ENCODE measurements around the gene TRNP1.
"Not testable (repeated sequence)": the region's sequence is repeated elsewhere in the genome, so short reads cannot be mapped to it uniquely, and the experiment has no call there.

The TRNP1 gene

DNA sequence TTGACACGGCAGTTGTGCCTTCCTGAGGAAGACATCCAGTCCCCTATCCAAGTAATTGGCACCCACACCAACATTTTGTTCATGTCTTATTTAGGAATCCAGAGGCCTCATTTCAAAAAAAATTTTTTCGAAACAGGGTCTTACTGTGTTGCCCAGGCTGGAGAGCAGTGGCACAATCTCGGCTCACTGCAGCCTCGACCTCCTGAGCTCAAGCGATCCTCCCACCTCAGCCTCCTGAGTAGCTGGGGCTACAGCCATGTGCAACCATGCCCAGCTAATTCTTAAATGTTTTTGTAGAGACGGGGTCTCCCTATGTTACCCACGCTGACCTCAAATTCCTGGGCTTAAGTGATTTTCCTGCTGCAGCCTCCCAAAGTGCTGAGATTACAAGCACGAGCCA, 9.2 kb upstream of the TRNP1 start:
- Mint-ChIP-seq H3K4me1 (ENCODE audit: low read depth) (peaks cover 2% of the 10 kb centered on the region), H3K4me3 (no peak overlapping the region), H3K9me3 (no peaks in the 10 kb centered on the region), H3K36me3 (ENCODE audit: low read depth) (no peaks in the 10 kb centered on the region), H3K27me3 (peaks cover 46% of the 10 kb centered on the region), H3K27ac (no peak overlapping the region)
- intact Hi-C loops (cut with micrococcal nuclease), result no loop called here

DNA sequence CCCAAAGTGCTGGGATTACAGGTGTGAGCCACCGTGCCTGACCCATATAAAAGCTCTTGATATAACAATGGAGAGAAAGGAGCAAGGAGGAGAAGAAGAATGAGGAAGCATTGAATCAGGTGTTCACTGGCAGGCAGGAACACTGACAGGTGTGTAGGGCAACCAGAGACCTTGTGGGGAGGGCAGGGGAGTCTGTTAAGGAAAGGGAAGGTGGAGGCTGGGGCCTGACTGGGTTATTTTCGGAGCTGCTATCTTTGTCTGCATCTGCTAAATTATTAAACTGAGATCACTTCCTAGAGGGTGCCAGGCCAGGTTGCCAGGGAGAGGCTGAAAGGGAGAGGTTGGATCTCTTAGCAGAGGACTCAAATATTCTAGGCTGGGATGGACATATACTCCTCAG, 6.8 kb upstream of the TRNP1 start:
- H3K27me3 Mint-ChIP-seq, result peaks cover 59% of the 10 kb centered on the region
- H3K27ac Mint-ChIP-seq, result no peak overlapping the region
- H3K4me3 Mint-ChIP-seq, result no peak overlapping the region
- H3K4me1 Mint-ChIP-seq (ENCODE audit: low read depth), result peaks cover 18% of the 10 kb centered on the region
- no peaks in the 10 kb centered on the region for H3K9me3 Mint-ChIP-seq
- no peaks in the 10 kb centered on the region for H3K36me3 Mint-ChIP-seq (ENCODE audit: low read depth)
- intact Hi-C loops (cut with micrococcal nuclease), result no loop called here

DNA sequence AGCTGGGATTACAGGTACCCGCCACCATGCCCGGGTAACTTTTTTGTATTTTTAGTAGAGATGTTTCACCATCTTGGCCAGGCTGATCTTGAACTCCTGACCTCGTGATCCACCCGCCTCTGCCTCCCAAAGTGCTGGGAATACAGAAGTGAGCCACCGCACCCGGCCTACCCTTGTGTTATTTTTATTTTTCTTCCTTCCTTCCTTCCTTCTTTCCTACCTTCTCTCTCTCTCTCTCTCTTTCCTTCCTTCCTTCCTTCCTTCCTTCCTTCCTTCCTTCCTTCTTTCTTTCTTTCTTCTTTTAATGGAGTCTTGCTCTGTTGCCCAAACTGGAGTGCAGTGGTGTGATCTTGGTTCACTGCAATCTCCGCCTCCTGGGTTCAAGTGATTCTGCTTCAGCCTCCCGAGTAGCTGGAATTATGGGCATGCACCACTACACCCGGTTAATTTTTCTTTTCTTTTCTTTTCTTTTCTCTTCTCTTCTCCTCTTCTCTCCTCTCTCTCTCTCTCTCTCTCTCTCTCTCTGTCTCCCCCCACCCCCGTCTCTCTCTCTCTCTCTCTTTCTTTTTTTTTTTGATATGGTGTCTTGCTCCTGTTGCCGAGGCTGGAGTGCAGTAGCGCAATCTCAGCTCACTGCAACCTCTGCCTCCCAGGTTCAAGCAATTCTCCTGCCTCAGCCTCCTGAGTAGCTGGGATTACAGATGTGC, 3.9 kb upstream of the TRNP1 start:
- peaks cover 61% of the 10 kb centered on the region for H3K27me3 Mint-ChIP-seq
- H3K4me3 Mint-ChIP-seq; H3K36me3 Mint-ChIP-seq (ENCODE audit: low read depth); intact Hi-C loops (cut with micrococcal nuclease); H3K27ac Mint-ChIP-seq; H3K9me3 Mint-ChIP-seq: not testable (repeated sequence)
- H3K4me1 Mint-ChIP-seq (ENCODE audit: low read depth), result peaks cover 30% of the 10 kb centered on the region

DNA sequence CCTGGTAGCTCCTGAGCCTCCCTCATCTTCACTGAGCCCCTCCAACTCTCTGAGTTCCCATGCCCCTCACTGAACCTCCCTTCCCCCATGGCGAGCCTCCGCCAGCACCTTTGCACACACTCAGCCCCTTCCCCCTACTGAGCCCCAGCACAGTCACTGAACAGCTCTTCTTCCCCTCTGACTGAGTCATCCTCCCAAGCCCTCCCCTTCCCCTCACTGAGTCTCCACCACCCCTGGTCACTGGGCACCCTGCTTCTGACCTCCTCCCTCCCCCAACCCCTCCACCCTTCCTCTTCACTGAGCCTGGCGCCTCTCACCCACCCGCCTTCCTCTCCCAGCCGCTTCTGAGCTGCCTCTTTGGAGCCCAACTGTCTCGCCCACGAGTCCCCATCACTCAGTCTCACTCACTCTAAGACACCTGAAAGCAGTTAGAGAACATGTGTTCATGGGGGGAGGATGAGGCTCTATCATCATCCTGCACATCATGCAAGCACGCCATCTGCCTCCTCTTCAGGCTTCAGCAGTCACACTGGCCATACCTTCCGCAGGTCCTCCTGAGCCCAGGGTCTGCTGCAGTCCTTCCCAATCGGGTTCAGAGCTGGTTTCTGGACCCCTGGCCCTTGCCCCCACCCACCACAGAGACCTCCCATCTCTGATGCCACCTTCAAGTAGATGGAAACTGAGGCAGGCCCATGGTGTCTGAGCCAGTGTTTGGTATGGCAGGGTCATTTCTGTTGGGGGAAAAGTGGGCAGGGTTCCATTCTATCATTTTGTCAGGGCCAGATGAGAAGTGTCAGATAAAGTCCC, 2.0 kb upstream of the TRNP1 start:
- Mint-ChIP-seq H3K9me3 (no peaks in the 10 kb centered on the region), H3K27ac (no peak overlapping the region)

DNA sequence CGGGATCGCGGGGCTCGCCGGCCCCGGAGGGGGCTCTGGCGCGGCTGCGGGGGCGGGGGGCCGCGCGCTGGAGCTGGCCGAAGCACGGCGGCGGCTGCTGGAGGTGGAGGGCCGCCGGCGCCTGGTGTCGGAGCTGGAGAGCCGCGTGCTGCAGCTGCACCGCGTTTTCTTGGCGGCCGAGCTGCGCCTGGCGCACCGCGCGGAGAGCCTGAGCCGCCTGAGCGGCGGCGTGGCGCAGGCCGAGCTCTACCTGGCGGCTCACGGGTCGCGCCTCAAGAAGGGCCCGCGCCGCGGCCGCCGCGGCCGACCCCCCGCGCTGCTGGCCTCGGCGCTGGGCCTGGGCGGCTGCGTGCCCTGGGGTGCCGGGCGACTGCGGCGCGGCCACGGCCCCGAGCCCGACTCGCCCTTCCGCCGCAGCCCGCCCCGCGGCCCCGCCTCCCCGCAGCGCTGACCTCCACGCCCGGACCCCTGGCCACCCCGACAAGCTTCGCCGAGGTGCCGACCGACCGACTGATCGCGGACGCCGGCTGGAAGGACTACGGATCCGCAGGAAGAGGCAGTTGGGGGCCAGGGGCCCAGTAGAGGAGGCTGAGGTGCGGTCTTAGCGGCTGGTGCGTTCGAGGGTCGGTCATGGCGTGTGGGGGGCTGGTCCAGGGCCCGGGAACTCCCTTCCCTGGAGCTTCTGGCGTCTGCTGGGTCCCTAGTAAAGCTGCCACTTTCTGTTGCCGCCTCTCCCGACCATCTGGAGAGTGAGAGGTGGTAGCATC, 711 bp downstream of the TRNP1 start:
- intact Hi-C loops (cut with micrococcal nuclease), result no loop called here
- Mint-ChIP-seq H3K27ac (no peak overlapping the region), H3K36me3 (ENCODE audit: low read depth) (no peaks in the 10 kb centered on the region), H3K4me3 (peak overlapping the region; percentile 62), H3K9me3 (no peaks in the 10 kb centered on the region), H3K27me3 (peaks cover 66% of the 10 kb centered on the region), H3K4me1 (ENCODE audit: low read depth) (peaks cover 38% of the 10 kb centered on the region)

More for the DNA sequence above, 2.0 kb upstream of the TRNP1 start:
- peaks cover 30% of the 10 kb centered on the region for H3K4me1 Mint-ChIP-seq (ENCODE audit: low read depth)
- intact Hi-C loops (cut with micrococcal nuclease), result no loop called here
- H3K27me3 Mint-ChIP-seq, result peaks cover 72% of the 10 kb centered on the region
- H3K4me3 Mint-ChIP-seq, result no peak overlapping the region
- H3K36me3 Mint-ChIP-seq (ENCODE audit: low read depth), result no peaks in the 10 kb centered on the region

DNA sequence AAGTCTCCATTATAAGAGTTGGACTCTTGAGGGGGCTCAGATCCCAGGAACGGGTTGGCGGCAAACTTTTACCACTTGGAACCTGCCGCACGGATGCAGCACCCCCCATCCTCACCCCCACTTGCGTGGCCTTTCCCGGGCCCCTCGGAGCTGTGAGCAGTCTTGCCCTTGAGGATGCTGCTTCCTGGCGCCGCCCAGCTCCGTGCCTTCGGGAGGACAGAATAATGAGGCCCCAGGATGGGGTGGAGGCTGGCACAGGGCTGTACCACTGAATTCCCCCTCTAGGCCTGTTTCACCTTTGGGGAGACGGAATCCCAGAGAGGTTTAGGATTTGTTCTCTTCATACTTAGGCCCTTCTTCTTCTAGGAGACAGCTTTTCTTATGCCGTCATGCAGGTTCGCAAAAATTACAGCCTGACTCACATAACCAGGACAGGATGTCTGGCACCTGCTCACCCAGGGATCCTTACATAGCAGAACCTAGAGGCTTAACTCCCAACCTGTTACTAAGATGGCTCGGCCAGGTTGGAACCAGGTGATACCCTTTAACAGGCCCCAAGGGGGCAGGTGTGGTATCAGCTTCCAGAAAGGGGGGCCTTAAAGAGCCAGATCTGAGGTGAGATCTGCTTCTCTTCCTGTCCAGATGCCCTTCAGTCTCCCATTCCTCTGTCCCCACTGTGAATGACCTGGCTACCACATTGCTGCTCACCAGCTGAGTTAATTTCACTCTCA, 1.5 kb downstream of the TRNP1 start:
- intact Hi-C loops (cut with micrococcal nuclease), result loop anchor here (5.0 kb wide), 1 partner anchor 47 kb away; no protein-coding TSS in a partner anchor
- Mint-ChIP-seq H3K27ac (no peak overlapping the region), H3K4me1 (ENCODE audit: low read depth) (peaks cover 30% of the 10 kb centered on the region), H3K36me3 (ENCODE audit: low read depth) (no peaks in the 10 kb centered on the region), H3K27me3 (peaks cover 60% of the 10 kb centered on the region), H3K4me3 (peak overlapping the region; percentile 62), H3K9me3 (no peaks in the 10 kb centered on the region)

DNA sequence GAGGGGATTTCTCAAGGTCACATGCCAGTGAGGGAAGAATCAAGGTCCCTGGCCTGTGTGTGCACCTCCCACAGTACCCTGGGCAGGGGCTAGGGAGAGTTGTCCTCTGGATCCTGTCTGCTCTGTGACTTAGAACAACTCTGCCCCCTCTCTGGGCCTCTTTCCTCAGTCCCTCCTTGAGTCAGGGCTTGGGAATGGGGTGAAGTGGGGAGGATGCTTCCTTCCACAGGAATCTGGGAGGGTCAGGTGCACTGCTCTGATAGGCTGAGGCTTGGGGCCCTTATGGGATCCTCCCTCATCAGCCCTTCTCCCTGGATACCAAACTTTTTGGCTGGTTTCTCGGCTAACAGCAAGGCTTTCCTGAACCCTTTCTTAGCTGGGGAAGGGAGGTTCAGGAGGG, 2.5 kb downstream of the TRNP1 start:
- Mint-ChIP-seq H3K27me3 (peaks cover 54% of the 10 kb centered on the region), H3K4me3 (no peak overlapping the region), H3K27ac (no peak overlapping the region), H3K36me3 (ENCODE audit: low read depth) (no peaks in the 10 kb centered on the region), H3K9me3 (no peaks in the 10 kb centered on the region), H3K4me1 (ENCODE audit: low read depth) (peaks cover 37% of the 10 kb centered on the region)
- intact Hi-C loops (cut with micrococcal nuclease), result loop anchor here (2.0 to 5.0 kb wide), 2 partner anchors 46 to 101 kb away; no protein-coding TSS in a partner anchor

DNA sequence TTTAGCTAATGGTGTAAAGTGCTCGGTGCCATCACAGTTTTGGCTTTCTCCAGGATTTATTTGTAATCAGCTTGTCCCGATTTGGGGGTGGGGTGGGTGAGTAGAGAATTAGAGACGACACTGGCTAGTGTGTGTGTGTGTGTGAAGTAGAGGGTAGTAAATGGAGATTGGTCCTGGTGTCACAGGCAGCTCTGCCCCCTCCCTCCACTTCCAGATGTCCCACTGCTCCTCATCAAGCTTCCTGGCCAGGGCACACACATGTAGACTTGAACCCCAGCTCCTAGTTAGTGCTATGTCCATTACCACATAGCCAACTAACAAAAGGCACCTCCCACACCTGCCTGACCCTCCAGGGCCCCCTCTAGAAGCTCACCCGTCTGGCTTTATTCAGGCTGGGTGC, 3.2 kb downstream of the TRNP1 start:
- H3K27me3 Mint-ChIP-seq, result peaks cover 47% of the 10 kb centered on the region
- H3K36me3 Mint-ChIP-seq (ENCODE audit: low read depth), result no peaks in the 10 kb centered on the region
- H3K4me1 Mint-ChIP-seq (ENCODE audit: low read depth), result peaks cover 37% of the 10 kb centered on the region
- intact Hi-C loops (cut with micrococcal nuclease), result loop anchor here (2.0 to 5.0 kb wide), 2 partner anchors 46 to 100 kb away; no protein-coding TSS in a partner anchor
- H3K9me3 Mint-ChIP-seq, result no peaks in the 10 kb centered on the region
- H3K27ac Mint-ChIP-seq, result no peak overlapping the region
- no peak overlapping the region for H3K4me3 Mint-ChIP-seq

DNA sequence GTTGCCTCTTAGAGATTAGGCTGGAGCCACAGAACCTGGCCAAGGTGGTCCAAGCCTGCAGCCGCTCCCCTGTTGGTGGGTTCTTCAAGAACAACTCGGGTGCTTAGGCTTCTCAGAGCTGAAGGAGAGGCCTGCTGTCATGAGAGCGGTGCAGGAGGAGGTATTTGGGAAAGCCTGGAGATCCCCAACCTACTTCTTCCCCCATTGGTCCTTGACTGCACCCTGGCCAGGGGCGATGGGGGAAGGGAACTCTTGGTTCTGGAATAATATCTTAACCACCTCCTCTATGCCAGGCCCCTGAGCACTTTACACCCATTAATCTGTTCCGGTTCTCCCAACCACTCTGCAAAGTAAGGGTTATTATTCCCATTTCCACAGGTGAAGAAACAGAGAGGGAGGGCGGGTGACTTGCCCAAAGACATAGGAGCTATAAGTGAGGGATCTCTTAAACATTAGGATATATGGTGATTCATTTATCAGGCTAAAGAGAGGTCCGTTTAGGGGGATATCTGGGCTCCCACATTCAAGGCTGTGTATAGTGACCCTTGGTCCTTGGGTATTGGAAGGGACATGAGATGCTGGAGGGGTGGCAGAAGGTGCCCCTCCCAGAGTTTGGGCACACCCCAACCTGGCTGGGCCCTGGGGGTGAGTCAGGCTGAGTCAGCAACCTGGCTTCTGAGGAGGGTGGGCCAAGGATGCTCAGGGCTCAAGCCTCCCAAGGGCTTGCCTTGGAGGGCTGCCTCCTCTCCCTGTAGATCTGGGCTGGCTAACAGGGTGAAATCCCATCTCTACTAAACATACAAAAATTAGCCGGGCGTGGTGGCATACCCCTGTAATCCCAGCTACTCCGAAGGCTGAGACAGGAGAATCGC, 5.2 kb downstream of the TRNP1 start:
- Mint-ChIP-seq H3K27ac (peak overlapping the region; percentile 48), H3K36me3 (ENCODE audit: low read depth) (no peaks in the 10 kb centered on the region), H3K4me1 (ENCODE audit: low read depth) (peaks cover 40% of the 10 kb centered on the region), H3K4me3 (no peak overlapping the region), H3K27me3 (peaks cover 33% of the 10 kb centered on the region), H3K9me3 (no peaks in the 10 kb centered on the region)
- intact Hi-C loops (cut with micrococcal nuclease), result loop anchor here (5.0 kb wide), 1 partner anchor 44 kb away; no protein-coding TSS in a partner anchor

DNA sequence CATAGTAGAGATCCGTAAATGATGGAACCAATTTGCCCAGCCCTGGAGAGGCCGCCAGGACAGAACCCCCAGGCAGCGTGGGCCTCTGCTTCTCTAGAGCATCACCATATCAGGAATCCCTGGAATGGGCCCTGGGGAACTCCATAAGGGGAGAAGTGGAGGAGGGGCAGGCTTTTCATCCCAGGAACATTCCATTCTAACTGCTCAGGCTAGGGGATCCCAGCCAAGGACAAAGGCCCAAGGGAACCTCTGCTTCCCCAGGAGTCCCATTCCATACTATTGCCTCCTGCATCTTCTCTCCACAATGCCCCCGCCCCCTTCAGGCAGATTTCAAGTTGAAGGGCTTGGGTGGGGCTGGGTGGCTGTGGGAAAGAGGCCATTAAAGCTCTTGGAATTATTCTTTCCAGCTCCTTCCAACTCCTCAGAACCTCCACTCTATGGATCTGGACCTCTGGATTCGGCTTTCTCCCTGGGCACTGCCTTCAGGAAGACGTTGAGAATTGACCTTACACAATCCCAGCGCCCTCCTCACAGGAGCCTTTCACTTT, 6.0 kb downstream of the TRNP1 start:
- Mint-ChIP-seq H3K4me3 (no peak overlapping the region), H3K4me1 (ENCODE audit: low read depth) (peaks cover 40% of the 10 kb centered on the region), H3K27ac (no peak overlapping the region), H3K27me3 (peaks cover 30% of the 10 kb centered on the region), H3K36me3 (ENCODE audit: low read depth) (no peaks in the 10 kb centered on the region), H3K9me3 (no peaks in the 10 kb centered on the region)
- intact Hi-C loops (cut with micrococcal nuclease), result loop anchor here (5.0 kb wide), 1 partner anchor 43 kb away; no protein-coding TSS in a partner anchor

DNA sequence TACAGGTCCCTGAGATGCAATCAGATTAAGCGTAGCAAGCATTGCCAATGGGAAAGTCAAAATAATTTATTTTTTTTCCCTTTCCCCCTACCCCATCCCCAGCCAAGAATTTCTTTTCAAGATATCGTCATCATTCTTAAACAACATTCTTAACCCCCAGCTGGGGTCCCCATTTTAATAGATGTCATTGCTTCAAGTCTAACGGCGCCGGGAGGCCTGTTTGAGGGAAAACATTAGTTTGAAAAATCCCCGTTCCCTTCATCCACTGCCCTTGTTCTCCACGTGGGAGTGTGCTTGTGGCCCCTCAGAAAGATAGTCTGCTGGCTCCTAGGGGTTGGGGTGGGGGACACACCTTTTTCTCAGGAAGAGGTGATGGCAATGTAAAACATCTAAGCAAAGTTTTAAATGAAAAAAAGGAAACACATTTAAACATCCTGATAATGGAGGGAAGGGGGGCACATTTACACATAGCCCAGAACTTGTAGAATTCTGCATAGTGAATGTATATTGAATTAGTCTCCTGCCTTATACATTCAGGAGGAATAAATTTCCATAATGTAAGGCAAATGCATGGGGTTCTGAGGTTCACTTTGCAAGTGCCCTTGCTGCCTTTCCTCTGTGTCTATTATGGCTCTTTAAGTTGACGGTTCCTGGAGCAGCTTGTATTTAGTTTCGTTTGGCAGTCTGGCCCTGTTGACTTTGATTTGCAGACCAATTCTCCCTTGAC, 6.8 kb downstream of the TRNP1 start:
- Mint-ChIP-seq H3K27ac (peak overlapping the region; percentile 96), H3K27me3 (peaks cover 23% of the 10 kb centered on the region), H3K9me3 (no peaks in the 10 kb centered on the region), H3K4me3 (no peak overlapping the region), H3K36me3 (ENCODE audit: low read depth) (no peaks in the 10 kb centered on the region), H3K4me1 (ENCODE audit: low read depth) (peaks cover 40% of the 10 kb centered on the region)
- intact Hi-C loops (cut with micrococcal nuclease), result no loop called here

All from dendritic cell treated with granulocyte-macrophage colony-stimulating factor and Interleukin-4, amounts not matched to agents 40 ng/mL and 50 ng/mL, for 4 days (primary cell).